H9 (cell line): ENCODE measurements around the gene RBM18. TPM values are rescaled to one million over a fixed set of nuclear protein-coding genes. Genes with fewer than 3 reads are reported as not detected.

Source experiments
- DNase-seq: peaks from one replicate; pipeline ENCODE4 v3.0.0-alpha.2; 2017
- H2AFZ ChIP-seq: one replicate; pipeline ENCODE4 v1.6.1; 2013; ENCODE audit warnings: mild to moderate bottlenecking, low read length, control low read depth, moderate library complexity
- H2AK5ac ChIP-seq: 2 replicates; pipeline ENCODE4 v1.6.1; 2013; ENCODE audit warnings: low read length, control low read depth, mixed read lengths; ENCODE audit not compliant: insufficient read length
- H2BK120ac ChIP-seq: one replicate; pipeline ENCODE4 v1.6.1; 2013; ENCODE audit warnings: low read depth, mild to moderate bottlenecking, low read length, control low read depth, inconsistent platforms; ENCODE audit not compliant: poor library complexity, severe bottlenecking
- H2BK12ac ChIP-seq: 2 replicates; pipeline ENCODE4 v1.6.1; 2013; ENCODE audit warnings: low read length, control low read depth, mixed read lengths, low read depth; ENCODE audit not compliant: insufficient read length
- H2BK15ac ChIP-seq: 2 replicates; pipeline ENCODE4 v1.6.1; 2013; ENCODE audit warnings: low read depth, low read length, control low read depth
- H2BK20ac ChIP-seq: one replicate; pipeline ENCODE4 v1.6.1; 2013; ENCODE audit warnings: low read depth, mild to moderate bottlenecking, low read length, control low read depth, inconsistent platforms; ENCODE audit not compliant: poor library complexity, severe bottlenecking
- H2BK5ac ChIP-seq: 2 replicates; pipeline ENCODE4 v1.6.1; 2013; ENCODE audit warnings: low read length, control low read depth, mixed read lengths; ENCODE audit not compliant: insufficient read length
- H3K14ac ChIP-seq: 2 replicates; pipeline ENCODE4 v1.6.1; 2013; ENCODE audit warnings: low read length, control low read depth; ENCODE audit not compliant: insufficient read depth
- H3K18ac ChIP-seq: 2 replicates; pipeline ENCODE4 v1.6.1; 2013; ENCODE audit warnings: low read depth, mild to moderate bottlenecking, mixed read lengths, low read length, control low read depth; ENCODE audit not compliant: insufficient read length
- H3K23ac ChIP-seq: 2 replicates; pipeline ENCODE4 v1.6.1; 2013; ENCODE audit warnings: low read length, control low read depth, mixed read lengths, low read depth; ENCODE audit not compliant: insufficient read length
- H3K23me2 ChIP-seq: 2 replicates; pipeline ENCODE4 v1.6.1; 2013; ENCODE audit warnings: low read depth, mild to moderate bottlenecking, mixed read lengths, low read length, control low read depth; ENCODE audit not compliant: insufficient read length, poor library complexity, severe bottlenecking
- H3K27ac ChIP-seq: 2 replicates; pipeline ENCODE4 v1.5.1; 2013; ENCODE audit warnings: low read length, control low read depth, mixed read lengths, low read depth; ENCODE audit not compliant: insufficient read length
- H3K27me3 ChIP-seq: 2 replicates; pipeline ENCODE4 v1.6.1; 2013; ENCODE audit warnings: low read length, control low read depth, inconsistent platforms; ENCODE audit not compliant: insufficient read depth
- H3K4ac ChIP-seq: 2 replicates; pipeline ENCODE4 v1.6.1; 2013; ENCODE audit warnings: low read depth, mild to moderate bottlenecking, control low read depth, inconsistent platforms, low read length, moderate library complexity
- H3K4me1 ChIP-seq: 2 replicates; pipeline ENCODE4 v1.6.1; 2013; ENCODE audit warnings: low read length, control low read depth, inconsistent platforms; ENCODE audit not compliant: insufficient read depth
- H3K4me2 ChIP-seq: 2 replicates; pipeline ENCODE4 v1.6.1; 2013; ENCODE audit warnings: low read length, control low read depth, mixed read lengths; ENCODE audit not compliant: insufficient read length, insufficient read depth
- H3K56ac ChIP-seq: 2 replicates; pipeline ENCODE4 v1.6.1; 2013; ENCODE audit warnings: low read depth, mild to moderate bottlenecking, mixed read lengths, low read length, control low read depth; ENCODE audit not compliant: insufficient read length
- H3K79me1 ChIP-seq: 2 replicates; pipeline ENCODE4 v1.6.1; 2013; ENCODE audit warnings: low read depth, mild to moderate bottlenecking, moderate library complexity, low read length, control low read depth, inconsistent platforms; ENCODE audit not compliant: insufficient read depth, poor library complexity, severe bottlenecking
- H3K79me2 ChIP-seq: 2 replicates; pipeline ENCODE4 v1.6.1; 2013; ENCODE audit warnings: low read length, control low read depth, inconsistent platforms; ENCODE audit not compliant: insufficient read depth
- H3K9ac ChIP-seq: 2 replicates; pipeline ENCODE4 v1.6.1; 2013; ENCODE audit warnings: low read length, control low read depth, mixed read lengths; ENCODE audit not compliant: insufficient read length; ENCODE audit errors: extremely low read depth
- H3K9me3 ChIP-seq: one replicate; pipeline ENCODE4 v1.6.1; 2013; ENCODE audit warnings: low read depth, low read length, inconsistent platforms; ENCODE audit not compliant: control insufficient read depth
- H3T11ph ChIP-seq: one replicate; pipeline ENCODE4 v1.6.1; 2013; ENCODE audit warnings: mild to moderate bottlenecking, low read length, control low read depth, inconsistent platforms
- H4K20me1 ChIP-seq: one replicate; pipeline ENCODE4 v1.6.1; 2013; ENCODE audit not compliant: control insufficient read depth, insufficient read length, insufficient read depth
- H4K5ac ChIP-seq: 2 replicates; pipeline ENCODE4 v1.6.1; 2013; ENCODE audit warnings: low read depth, mild to moderate bottlenecking, mixed read lengths, low read length, control low read depth; ENCODE audit not compliant: insufficient read length
- H4K8ac ChIP-seq: replicated peaks from 2 replicates; pipeline ENCODE4 v1.6.1; 2013; ENCODE audit warnings: low read length, control low read depth, mixed read lengths, low read depth; ENCODE audit not compliant: insufficient read length
- H4K91ac ChIP-seq: 2 replicates; pipeline ENCODE4 v1.6.1; 2013; ENCODE audit warnings: low read depth, mild to moderate bottlenecking, moderate library complexity, mixed read lengths, low read length, control low read depth; ENCODE audit not compliant: insufficient read length
- H3K27ac Mint-ChIP-seq, 3 experiments: 2 replicates in 2 of 3; 3 replicates in 1 of 3; pipeline ENCODE4 v1.8.0; 2020 to 2021; ENCODE audit warnings: mixed read lengths in 3 of 3, mild to moderate bottlenecking in 1 of 3, moderate library complexity in 1 of 3
- H3K27me3 Mint-ChIP-seq: 2 replicates; pipeline ENCODE4 v1.8.0; 2021; ENCODE audit warnings: low read depth, mild to moderate bottlenecking, moderate library complexity, mixed read lengths
- H3K36me3 Mint-ChIP-seq, 3 experiments: 2 replicates in 2 of 3; 3 replicates in 1 of 3; pipeline ENCODE4 v1.8.0; 2020 to 2021; ENCODE audit warnings: low read depth in 3 of 3, mixed read lengths in 3 of 3; ENCODE audit not compliant: insufficient read depth in 1 of 3
- H3K4me1 Mint-ChIP-seq, 2 experiments: 2 replicates each; pipeline ENCODE4 v1.8.0; 2020; ENCODE audit warnings: mixed read lengths in 2 of 2
- H3K4me3 Mint-ChIP-seq, 2 experiments: 2 replicates in 1 of 2; 3 replicates in 1 of 2; pipeline ENCODE4 v1.8.0; 2020 to 2021; ENCODE audit warnings: mild to moderate bottlenecking in 2 of 2, mixed read lengths in 2 of 2, moderate library complexity in 1 of 2
- H3K9me3 Mint-ChIP-seq, 2 experiments: 2 replicates in 1 of 2; 3 replicates in 1 of 2; pipeline ENCODE4 v1.8.0; 2020; ENCODE audit warnings: mild to moderate bottlenecking in 2 of 2, mixed read lengths in 2 of 2, moderate library complexity in 1 of 2
- CTCF ChIP-seq: fragments of 200-600 bp; sonication (generic); conservative IDR thresholded peaks from 3 replicates; pipeline ENCODE4 v1.8.0; 2021; ENCODE audit warnings: antibody characterized with exemption, mild to moderate bottlenecking
- WGBS: extraction: QIAGEN DNeasy Blood & Tissue Kit; methylation state at CpG from one replicate; pipeline ENCODE4 v1.1.7; 2013; ENCODE audit warnings: missing lambda C conversion rate, low lambda C conversion rate, mixed read lengths; ENCODE audit not compliant: insufficient read length; ENCODE audit errors: extremely low coverage; 5-methylcytosine and 5-hydroxymethylcytosine counted together
- total RNA-seq: library from RNA; stranded (reverse); gene quantifications from 2 replicates; pipeline ENCODE4 v1.2.1, GENCODE V29; 2021

Gene RBM18
- total RNA-seq, 1 experiment from 2014 or later: 18.9 TPM

DNA sequence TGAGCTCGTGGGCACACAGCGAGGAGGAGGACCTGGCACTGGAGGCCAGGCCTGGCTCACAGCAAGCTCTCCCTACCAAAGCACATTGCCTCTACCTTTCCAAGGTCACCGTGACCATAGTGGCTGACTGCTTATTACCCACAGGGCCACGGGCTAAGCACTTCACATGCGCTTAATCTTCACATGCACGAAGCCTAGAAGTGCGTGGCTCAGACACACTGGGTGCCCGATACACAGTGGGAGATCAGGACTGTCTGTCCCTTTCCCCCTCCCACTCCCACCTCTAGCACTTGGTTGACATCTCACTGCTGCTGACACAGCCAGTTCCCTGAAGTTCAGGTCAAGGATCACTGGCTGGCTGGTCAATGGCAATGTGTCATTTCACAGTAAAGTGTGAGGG lies 59.5 kb downstream of the RBM18 start:
- no peaks in the 10 kb centered on the region for H3K36me3 Mint-ChIP-seq
- no peak overlapping the region for H2BK12ac ChIP-seq
- no peak overlapping the region for H4K91ac ChIP-seq
- no peak overlapping the region for H4K8ac ChIP-seq
- no peak overlapping the region for H2BK15ac ChIP-seq
- no peak overlapping the region for H2AFZ ChIP-seq
- TF ChIP-seq CTCF: no peak
- no peak overlapping the region for H4K5ac ChIP-seq
- H3K14ac ChIP-seq: no peak overlapping the region
- H3K4ac ChIP-seq: no peak overlapping the region
- H3K27me3 ChIP-seq: no peaks in the 10 kb centered on the region
- no peak overlapping the region for H3K4me2 ChIP-seq
- H3K9ac ChIP-seq: no peak overlapping the region
- no peaks in the 10 kb centered on the region for H3K9me3 ChIP-seq
- H3K27ac Mint-ChIP-seq: peak overlapping the region in 1 of 3 experiments; percentile 24; a peak in 1 of 7 replicates
- H3K56ac ChIP-seq: no peak overlapping the region
- H2BK20ac ChIP-seq: no peak overlapping the region
- WGBS: no CpG with 5 or more reads among the region's 8 CpGs
- no peaks in the 10 kb centered on the region for H3K79me2 ChIP-seq
- peaks cover 13% of the 10 kb centered on the region for H3K27me3 Mint-ChIP-seq
- no peaks in the 10 kb centered on the region for H4K20me1 ChIP-seq
- no peaks in the 10 kb centered on the region for H3K23me2 ChIP-seq
- H3K27ac ChIP-seq: no peak overlapping the region
- H3K4me1 ChIP-seq: peaks cover 12% of the 10 kb centered on the region; the same call in 1 of the 2 replicates
- no peak overlapping the region for H2BK5ac ChIP-seq
- H3K4me3 Mint-ChIP-seq: no peak overlapping the region
- no peak overlapping the region for H2AK5ac ChIP-seq
- no peak overlapping the region for H2BK120ac ChIP-seq
- H3T11ph ChIP-seq: no peak overlapping the region
- H3K4me1 Mint-ChIP-seq: peaks cover 14 to 22% of the 10 kb centered on the region in 2 experiments
- H3K23ac ChIP-seq: no peak overlapping the region
- H3K9me3 Mint-ChIP-seq: no peaks in the 10 kb centered on the region
- H3K79me1 ChIP-seq: no peaks in the 10 kb centered on the region
- no peak for DNase-seq
- H3K18ac ChIP-seq: no peak overlapping the region
